H1 (cell line): ENCODE data around the gene SMARCD1. TPM values are rescaled to one million over a fixed set of nuclear protein-coding genes. Genes with fewer than 3 reads are reported as not detected.
A peak's percentile ranks its signal among the peaks of the same experiment; 100 is the strongest.

Source experiments
- CTCF ChIA-PET: fragments of 300-600 bp; sonication (Branson Sonifier 250); formaldehyde crosslinking; loops from one replicate; lab custom pipeline; 2021; ENCODE audit not compliant: partially characterized antibody; lab: Charles Lee
- POLR2A ChIA-PET: fragments of 300-600 bp; sonication (Branson Sonifier 250); formaldehyde crosslinking; loops from one replicate; lab custom pipeline; 2021; ENCODE audit warnings: inconsistent platforms; ENCODE audit not compliant: partially characterized antibody; lab: Charles Lee
- DNase-seq, 2 experiments: peaks; one replicate each; pipeline versions ENCODE4 v3.0.0 to v3.0.0-alpha.2; 2010 to 2022; ENCODE audit warnings: low spot score in 2 of 2, low read depth in 1 of 2, mixed read lengths in 1 of 2
- FAIRE-seq: peaks from 2 replicates; lab custom pipeline; 2011; peaks lifted over from hg19 to GRCh38; lab: Jason Lieb, UNC
- H2AFZ ChIP-seq: 2 replicates; pipeline ENCODE4 v1.8.1; 2012; ENCODE audit warnings: low read length, inconsistent platforms
- H2AK5ac ChIP-seq: 2 replicates; pipeline ENCODE4 v1.6.1; 2013; ENCODE audit warnings: low read depth, low read length
- H2BK120ac ChIP-seq: replicated peaks from 2 replicates; pipeline ENCODE3; 2013; ENCODE audit warnings: low read depth, low read length, inconsistent platforms
- H2BK12ac ChIP-seq: 2 replicates; pipeline ENCODE4 v1.6.1; 2013; ENCODE audit warnings: low read depth, low read length
- H2BK15ac ChIP-seq: 2 replicates; pipeline ENCODE4 v1.6.1; 2013; ENCODE audit warnings: low read length
- H2BK20ac ChIP-seq: 2 replicates; pipeline ENCODE4 v1.6.1; 2013; ENCODE audit warnings: low read length
- H2BK5ac ChIP-seq: 2 replicates; pipeline ENCODE4 v1.6.1; 2013; ENCODE audit warnings: low read depth, low read length
- H3K14ac ChIP-seq: 2 replicates; pipeline ENCODE4 v1.6.1; 2013; ENCODE audit warnings: inconsistent platforms; ENCODE audit not compliant: insufficient read length
- H3K18ac ChIP-seq: 2 replicates; pipeline ENCODE4 v1.6.1; 2013; ENCODE audit warnings: low read length; ENCODE audit errors: extremely low read depth
- H3K23ac ChIP-seq: 2 replicates; pipeline ENCODE4 v1.6.1; 2013; ENCODE audit warnings: inconsistent platforms; ENCODE audit not compliant: insufficient read length
- H3K23me2 ChIP-seq: 2 replicates; pipeline ENCODE4 v1.6.1; 2013; ENCODE audit warnings: low read depth, low read length
- H3K27ac ChIP-seq: 2 replicates; pipeline ENCODE4 v1.6.1; 2011; ENCODE audit warnings: low read depth, low read length, inconsistent platforms
- H3K27me3 ChIP-seq, 4 experiments: replicated peaks in 1 of 4; 1 replicate in 1 of 4; 2 replicates in 3 of 4; pipeline versions ENCODE4 v1.6.1 to v1.8.1; 2011 to 2013; ENCODE audit warnings: low read length in 3 of 4, mild to moderate bottlenecking in 3 of 4, inconsistent platforms in 2 of 4, mixed read lengths in 2 of 4, moderate library complexity in 1 of 4; ENCODE audit not compliant: control insufficient read depth in 3 of 4, insufficient read depth in 3 of 4; ENCODE audit errors: extremely low read depth in 1 of 4
- H3K36me3 ChIP-seq, 4 experiments: 2 replicates each; pipeline versions ENCODE4 v1.6.1 to v1.8.1; 2011 to 2013; ENCODE audit warnings: mild to moderate bottlenecking in 4 of 4, low read length in 3 of 4, moderate library complexity in 2 of 4, control low read depth in 1 of 4, inconsistent platforms in 1 of 4; ENCODE audit not compliant: insufficient read depth in 4 of 4, control insufficient read depth in 2 of 4
- H3K4ac ChIP-seq: replicated peaks from 2 replicates; pipeline ENCODE3; 2013; ENCODE audit warnings: low read length, low read depth, mixed read lengths, inconsistent platforms; ENCODE audit not compliant: insufficient read length
- H3K4me1 ChIP-seq, 4 experiments: replicated peaks in 1 of 4; 1 replicate in 1 of 4; 2 replicates in 3 of 4; pipeline versions ENCODE4 v1.6.1 to v1.8.1; 2011 to 2013; ENCODE audit warnings: low read length in 3 of 4, inconsistent platforms in 2 of 4, mixed read lengths in 1 of 4; ENCODE audit not compliant: insufficient read depth in 4 of 4, control insufficient read depth in 3 of 4
- H3K4me2 ChIP-seq, 2 experiments: 2 replicates each; pipeline versions ENCODE4 v1.6.1 to v1.8.1; 2011 to 2013; ENCODE audit warnings: low read depth in 2 of 2, low read length in 2 of 2, control low read depth in 1 of 2, inconsistent platforms in 1 of 2, mild to moderate bottlenecking in 1 of 2; ENCODE audit not compliant: insufficient read depth in 1 of 2
- H3K4me3 ChIP-seq, 4 experiments: fragments of 200-600, 300-600 bp in 1 of 4; sonication (generic), shearing (Covaris generic), sonication (Bioruptor Twin) in 1 of 4; 2 replicates each; pipeline versions ENCODE4 v1.5.1 to v1.8.1; 2011 to 2016; ENCODE audit warnings: low read length in 4 of 4, low read depth in 3 of 4, control low read depth in 2 of 4, inconsistent platforms in 2 of 4, mild to moderate bottlenecking in 2 of 4, mixed read lengths in 1 of 4, moderate library complexity in 1 of 4; ENCODE audit not compliant: insufficient read depth in 2 of 4; ENCODE audit errors: extremely low read depth in 1 of 4
- H3K56ac ChIP-seq: replicated peaks from 2 replicates; pipeline ENCODE3; 2013; ENCODE audit warnings: low read depth, mild to moderate bottlenecking, mixed read lengths, low read length, inconsistent platforms; ENCODE audit not compliant: insufficient read length
- H3K79me1 ChIP-seq: 2 replicates; pipeline ENCODE4 v1.6.1; 2013; ENCODE audit warnings: low read depth, low read length, control low read depth
- H3K79me2 ChIP-seq, 2 experiments: 2 replicates each; pipeline versions ENCODE4 v1.6.1 to v1.8.1; 2012 to 2013; ENCODE audit warnings: low read length in 2 of 2, mild to moderate bottlenecking in 2 of 2, inconsistent platforms in 1 of 2; ENCODE audit not compliant: insufficient read depth in 2 of 2, control insufficient read depth in 1 of 2
- H3K9ac ChIP-seq, 4 experiments: replicated peaks in 1 of 4; 1 replicate in 1 of 4; 2 replicates in 3 of 4; pipeline versions ENCODE4 v1.6.1 to v1.8.1; 2011 to 2013; ENCODE audit warnings: low read depth in 3 of 4, low read length in 3 of 4, control low read depth in 2 of 4, mild to moderate bottlenecking in 2 of 4, moderate library complexity in 2 of 4, inconsistent platforms in 1 of 4; ENCODE audit errors: extremely low read depth in 1 of 4
- H3K9me3 ChIP-seq, 2 experiments: 2 replicates each; pipeline versions ENCODE4 v1.6.1 to v1.8.1; 2012 to 2013; ENCODE audit warnings: mild to moderate bottlenecking in 2 of 2, moderate library complexity in 2 of 2, control low read depth in 1 of 2, inconsistent platforms in 1 of 2, low read depth in 1 of 2, low read length in 1 of 2, mixed read lengths in 1 of 2; ENCODE audit not compliant: insufficient read depth in 2 of 2
- H4K20me1 ChIP-seq, 2 experiments: replicated peaks in 1 of 2; 2 replicates each; pipeline versions ENCODE3 to v1.8.1; 2011 to 2013; ENCODE audit warnings: inconsistent platforms in 2 of 2, low read length in 2 of 2, mild to moderate bottlenecking in 1 of 2; ENCODE audit not compliant: insufficient read depth in 2 of 2, control insufficient read depth in 1 of 2
- H4K5ac ChIP-seq: 2 replicates; pipeline ENCODE4 v1.6.1; 2013; ENCODE audit warnings: low read length, low read depth, mixed read lengths, inconsistent platforms; ENCODE audit not compliant: insufficient read length
- H4K8ac ChIP-seq: 2 replicates; pipeline ENCODE4 v1.8.0; 2013; ENCODE audit warnings: mild to moderate bottlenecking, moderate library complexity, low read length, inconsistent platforms; ENCODE audit not compliant: insufficient read depth; ENCODE audit errors: extremely low read depth
- H4K91ac ChIP-seq: replicated peaks from 2 replicates; pipeline ENCODE3; 2013; ENCODE audit warnings: low read length, mixed read lengths, inconsistent platforms; ENCODE audit not compliant: insufficient read length
- ASH2L ChIP-seq: fragments of 200-600, 300-600 bp; sonication (generic); IDR thresholded peaks from one replicate; pipeline ENCODE4 v1.7.1; 2017; ENCODE audit warnings: low read length
- CEBPB ChIP-seq: IDR thresholded peaks from 2 replicates; pipeline ENCODE4 v1.6.1; 2012; ENCODE audit warnings: low read depth, low read length
- CHD2 ChIP-seq: IDR thresholded peaks from 2 replicates; pipeline ENCODE4 v1.6.1; 2012; ENCODE audit warnings: low read length, improper control_type of control experiment
- FOSL1 ChIP-seq: IDR thresholded peaks from 2 replicates; pipeline ENCODE4 v1.6.1; 2011; ENCODE audit warnings: mild to moderate bottlenecking, low read depth, low read length, moderate library complexity; ENCODE audit not compliant: insufficient read depth
- HDAC2 ChIP-seq, 2 experiments: fragments of 300-600 bp in 1 of 2; sonication (generic) in 1 of 2; IDR thresholded peaks; 2 replicates each; pipeline ENCODE4 v1.6.1; 2011 to 2012; ENCODE audit warnings: low read depth in 2 of 2, low read length in 2 of 2, mild to moderate bottlenecking in 2 of 2, moderate library complexity in 2 of 2, borderline replicate concordance in 1 of 2, inconsistent platforms in 1 of 2
- HDAC6 ChIP-seq: IDR thresholded peaks from one replicate; pipeline ENCODE4 v1.7.1; 2012; ENCODE audit warnings: low read depth, mild to moderate bottlenecking, inconsistent platforms, low read length, moderate library complexity
- KDM5A ChIP-seq: fragments of 200-600 bp; IDR thresholded peaks from 2 replicates; pipeline ENCODE4 v1.7.1; 2012; ENCODE audit warnings: mild to moderate bottlenecking, low read length, inconsistent platforms, mixed read lengths
- POU5F1 ChIP-seq: IDR thresholded peaks from 2 replicates; pipeline ENCODE4 v1.6.1; 2011; ENCODE audit warnings: low read depth, mild to moderate bottlenecking, low read length, moderate library complexity
- SAP30 ChIP-seq: fragments of 300-600 bp; sonication (generic); IDR thresholded peaks from 2 replicates; pipeline ENCODE4 v1.7.1; 2012; ENCODE audit warnings: low read length, moderate library complexity, mild to moderate bottlenecking, inconsistent platforms; ENCODE audit not compliant: insufficient read depth, insufficient replicate concordance
- TBP ChIP-seq: IDR thresholded peaks from 2 replicates; pipeline ENCODE4 v1.6.1; 2011; ENCODE audit warnings: low read depth, low read length, improper control_type of control experiment
- ZNF274 ChIP-seq: IDR thresholded peaks from 2 replicates; pipeline ENCODE4 v1.7.0; 2012; ENCODE audit warnings: low read length, borderline replicate concordance; ENCODE audit errors: extremely low read depth
- WGBS, 2 experiments: shearing (Covaris generic) in 1 of 2; methylation state at CpG; one replicate each; pipeline versions ENCODE4 v1.1.6 to v1.1.7; 2013 to 2015; ENCODE audit warnings: low lambda C conversion rate in 2 of 2, mixed read lengths in 2 of 2, inconsistent platforms in 1 of 2, low coverage in 1 of 2, missing lambda C conversion rate in 1 of 2; ENCODE audit not compliant: insufficient replicate concordance in 2 of 2, insufficient coverage in 1 of 2, insufficient read length in 1 of 2; ENCODE audit errors: extremely low coverage in 1 of 2, missing lambda C conversion rate in 1 of 2; 5-methylcytosine and 5-hydroxymethylcytosine counted together
- polyA plus RNA-seq, 7 experiments: library from polyadenylated mRNA; depleted of rRNA in 3 of 7; stranded (reverse) in 5 of 7; unstranded in 2 of 7; fragments of >200 nt in 5 of 7; fragments of 200-250 nt in 2 of 7; gene quantifications; 1 replicate in 5 of 7; 2 replicates in 1 of 7; 4 replicates in 1 of 7; pipeline versions ENCODE4 v1.2.1 to v1.2.3, GENCODE V29; 2011 to 2013; ENCODE audit warnings: missing spikeins in 2 of 7, mixed read lengths in 2 of 7
- total RNA-seq: library from RNA; stranded (reverse); fragmentation: NEBNext Ultra II Directional; extraction: Animal tissue kit (Norgen Biotek cat#: 25700); gene quantifications from 2 replicates; pipeline ENCODE4 v1.2.1, GENCODE V29; 2021
- TF ChIP-seq, protein P1 (sequence below): IDR thresholded peaks from 2 replicates; pipeline ENCODE4 v1.6.1; 2011; ENCODE audit warnings: low read length, improper control_type of control experiment

SMARCD1 gene
- total and polyA plus RNA-seq, 2 of the 8 experiments (the other 6 are each of a cell fraction or from before 2014, with no cell fraction given): 128 to 130 TPM

DNA sequence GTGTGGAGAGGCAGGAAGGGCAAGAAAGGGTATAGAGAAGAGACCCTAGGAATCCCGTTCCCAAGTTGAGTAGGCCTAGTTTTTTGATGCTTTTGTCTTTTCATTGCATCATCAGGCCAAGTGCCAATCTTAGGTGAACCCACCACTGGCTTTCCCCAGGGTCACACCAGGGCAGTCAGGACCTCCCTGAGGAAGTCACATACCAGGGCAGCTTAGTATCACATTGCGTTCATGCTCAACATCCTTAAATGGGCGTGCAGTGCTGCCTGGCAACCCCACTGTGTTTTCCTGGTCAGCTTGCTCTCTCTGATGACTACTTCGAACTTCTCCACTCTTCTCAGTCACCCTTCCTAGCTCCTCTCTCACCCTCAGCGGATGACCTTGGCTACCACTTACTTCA lies 18.7 kb upstream of the SMARCD1 start:
- no peak overlapping the region for H3K18ac ChIP-seq
- H3K9me3 ChIP-seq: no peaks in the 10 kb centered on the region
- no peak overlapping the region for H3K27ac ChIP-seq
- no peaks in the 10 kb centered on the region for H3K79me1 ChIP-seq
- no peak overlapping the region; the same call in 1 of the 2 replicates for H2BK12ac ChIP-seq
- H2BK5ac ChIP-seq: no peak overlapping the region
- no peak overlapping the region for H3K14ac ChIP-seq
- H3K4me1 ChIP-seq: peaks cover 0 to 5% (median 0%) of the 10 kb centered on the region in 4 experiments; a peak in 2 of 7 replicates
- H4K8ac ChIP-seq: no peak overlapping the region
- H3K4ac ChIP-seq: no peak overlapping the region
- ChIA-PET POLR2A (interaction anchor here (0.6 to 2.3 kb wide), 6 partner anchors 8 to 329 kb away, joined by 3 to 8 read pairs (median 5); partner anchors contain the start of gene SMARCD1), CTCF (interaction anchor here (0.5 to 22.8 kb wide), 13 partner anchors 5 to 300 kb away, joined by 3 to 420 read pairs (median 5); partner anchors contain the start of genes AQP6 and ASIC1)
- H3K79me2 ChIP-seq: no peaks in the 10 kb centered on the region
- peaks cover 0 to 7% (median 1%) of the 10 kb centered on the region in 4 experiments; a peak in 4 of 7 replicates for H3K27me3 ChIP-seq
- H2BK20ac ChIP-seq: no peak overlapping the region
- H3K4me2 ChIP-seq: 0 out of 4 replicates have a peak overlapping the region, but pooled peaks of 1 of the 2 experiments have one; percentile 10
- H2BK15ac ChIP-seq: no peak overlapping the region
- H2AK5ac ChIP-seq: no peak overlapping the region
- no peak overlapping the region for H4K91ac ChIP-seq
- WGBS, 2 experiments: 77% methylated on average over 5 of the region's 5 CpGs; no CpG with 5 or more reads in 1 of the 2 experiments
- H4K5ac ChIP-seq: no peak overlapping the region
- H3K4me3 ChIP-seq: no peak overlapping the region
- no peak overlapping the region for H3K56ac ChIP-seq
- H3K9ac ChIP-seq: no peak overlapping the region; a peak in 1 of 7 replicates
- no peaks in the 10 kb centered on the region for H3K36me3 ChIP-seq
- H2BK120ac ChIP-seq: no peak overlapping the region
- H3K23ac ChIP-seq: no peak overlapping the region
- no peak overlapping the region for H2AFZ ChIP-seq
- DNase-seq (no peak), FAIRE-seq (no peak)
- no peaks in the 10 kb centered on the region; the same call in 1 of the 2 replicates for H3K23me2 ChIP-seq
- H4K20me1 ChIP-seq: no peaks in the 10 kb centered on the region
- TF ChIP-seq POU5F1: no peak
- no peak for TF ChIP-seq CHD2
- TF ChIP-seq KDM5A: no peak
- no peak for TF ChIP-seq FOSL1
- TF ChIP-seq CEBPB: peak; percentile 92
- TF ChIP-seq ZNF274: no peak
- TF ChIP-seq SAP30: no peak
- TF ChIP-seq, protein P1, sequence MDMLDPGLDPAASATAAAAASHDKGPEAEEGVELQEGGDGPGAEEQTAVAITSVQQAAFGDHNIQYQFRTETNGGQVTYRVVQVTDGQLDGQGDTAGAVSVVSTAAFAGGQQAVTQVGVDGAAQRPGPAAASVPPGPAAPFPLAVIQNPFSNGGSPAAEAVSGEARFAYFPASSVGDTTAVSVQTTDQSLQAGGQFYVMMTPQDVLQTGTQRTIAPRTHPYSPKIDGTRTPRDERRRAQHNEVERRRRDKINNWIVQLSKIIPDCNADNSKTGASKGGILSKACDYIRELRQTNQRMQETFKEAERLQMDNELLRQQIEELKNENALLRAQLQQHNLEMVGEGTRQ: no peak
- peak; percentile 21 for TF ChIP-seq ASH2L
- TF ChIP-seq TBP: no peak
- no peak for TF ChIP-seq HDAC6
- no peak for TF ChIP-seq HDAC2 (IDR thresholded peaks at IDR 0.05; ENCODE audit: borderline replicate concordance in 1 of 2, low read depth in 2 of 2, low read length in 2 of 2)
